ENCODE results near the gene HAO2.

DNA sequence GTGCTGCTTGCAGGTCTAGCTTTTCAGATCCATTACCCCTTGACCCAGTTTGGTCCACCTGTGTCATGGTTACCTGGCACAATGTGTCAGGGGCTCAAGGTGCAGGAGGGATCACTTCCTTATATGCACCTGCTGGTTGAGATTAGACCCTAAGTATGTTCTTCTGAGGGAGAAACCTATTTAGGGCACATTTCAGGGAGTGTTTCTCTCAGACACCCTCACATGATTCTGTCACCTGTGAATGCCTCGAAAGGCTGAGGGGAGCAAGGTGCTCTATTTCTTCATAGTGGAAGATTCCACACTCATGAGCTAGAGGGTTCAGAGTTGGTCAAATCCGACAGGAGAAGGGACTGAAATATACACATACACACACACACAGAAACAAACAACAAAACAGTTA is 61.9 kb downstream of the HAO2 start:
- TF ChIP-seq CTCF (IDR thresholded peaks at IDR 0.05) (no peak), ZFX (IDR thresholded peaks at IDR 0.05; ENCODE audit: borderline replicate concordance) (no peak)

Data from 22Rv1 (cell line).